HG02885 (cell line): ENCODE measurements around the gene NXN.
"Not testable (repeated sequence)": the region's sequence is repeated elsewhere in the genome, so short reads cannot be mapped to it uniquely, and the experiment has no call there.

Experiments used
- ATAC-seq: cut with Tn5 transposase; IDR thresholded peaks from one replicate; pipeline ENCODE4 v1.9.1; 2021; ENCODE audit warnings: mild to moderate bottlenecking; ENCODE audit not compliant: unreplicated experiment, poor library complexity

NXN gene

GRCh38 chr17:848402-848801 is 131.2 kb downstream of the NXN start:
- ATAC-seq, result no peak

DNA sequence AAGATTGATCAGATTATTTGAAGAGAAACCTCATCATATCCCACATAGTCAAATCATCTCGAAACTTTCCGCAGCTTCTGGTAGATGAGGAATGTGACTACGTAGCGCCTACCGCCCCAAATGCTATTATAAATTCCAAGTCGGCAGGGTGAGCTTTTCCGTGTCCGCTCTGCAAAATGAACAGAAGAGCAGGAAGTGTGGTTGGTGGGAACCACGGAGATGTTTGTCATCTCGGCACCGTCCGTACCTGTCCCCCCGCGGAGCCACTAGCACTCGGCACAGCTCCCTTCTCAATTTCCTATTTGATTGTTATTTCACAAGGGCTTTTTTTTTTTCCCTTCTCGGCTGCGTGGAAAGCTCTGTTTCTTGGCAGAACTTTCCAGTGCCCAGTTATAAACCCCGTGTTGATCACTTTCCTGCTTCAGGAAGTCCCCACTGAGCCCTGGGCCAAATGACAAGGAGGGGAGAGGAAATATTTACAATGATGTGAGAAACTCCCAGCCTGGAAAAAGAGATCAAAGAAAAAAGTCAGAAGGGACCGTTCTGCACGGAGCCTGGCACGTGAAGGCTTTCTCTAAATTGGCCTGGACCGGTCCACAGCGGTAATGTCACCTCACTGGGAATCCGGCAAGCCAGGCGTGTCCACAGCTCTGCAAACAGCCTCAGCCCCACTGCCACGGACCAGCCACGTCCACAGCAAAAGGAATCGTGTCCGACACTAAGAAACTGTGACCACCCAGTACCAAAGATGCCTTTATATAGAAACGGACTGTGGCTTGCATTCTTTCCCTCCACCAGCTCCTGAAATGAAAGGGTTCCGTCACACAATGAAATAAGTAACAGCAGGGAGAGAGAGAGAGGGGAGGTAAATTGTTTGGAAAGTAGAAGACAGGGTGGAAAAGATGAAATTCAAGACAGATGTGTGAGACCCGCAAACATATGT is 132.4 kb downstream of the NXN start:
- no peak for ATAC-seq

DNA sequence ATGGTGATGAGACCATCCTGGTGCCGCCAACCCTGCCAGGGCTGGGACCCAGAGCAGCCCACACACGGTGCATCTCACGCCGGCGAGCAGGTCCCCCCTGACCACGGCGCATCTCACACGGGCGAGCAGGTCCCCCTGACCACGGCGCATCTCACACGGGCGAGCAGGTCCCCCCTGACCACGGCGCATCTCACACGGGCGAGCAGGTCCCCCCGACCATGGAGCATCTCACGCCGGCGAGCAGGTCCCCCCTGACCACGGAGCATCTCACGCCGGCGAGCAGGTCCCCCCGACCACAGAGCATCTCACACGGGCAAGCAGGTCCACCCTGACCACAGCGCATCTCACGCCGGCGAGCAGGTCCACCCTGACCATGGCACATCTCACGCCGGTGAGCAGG is 138.3 kb downstream of the NXN start:
- no peak for ATAC-seq

- ATAC-seq, result no peak
Measured at GRCh38 chr17:838486-838885, 141.1 kb downstream of the NXN start.

GRCh38 chr17:836151-836550 is 143.4 kb downstream of the NXN start:
- ATAC-seq, result no peak

DNA sequence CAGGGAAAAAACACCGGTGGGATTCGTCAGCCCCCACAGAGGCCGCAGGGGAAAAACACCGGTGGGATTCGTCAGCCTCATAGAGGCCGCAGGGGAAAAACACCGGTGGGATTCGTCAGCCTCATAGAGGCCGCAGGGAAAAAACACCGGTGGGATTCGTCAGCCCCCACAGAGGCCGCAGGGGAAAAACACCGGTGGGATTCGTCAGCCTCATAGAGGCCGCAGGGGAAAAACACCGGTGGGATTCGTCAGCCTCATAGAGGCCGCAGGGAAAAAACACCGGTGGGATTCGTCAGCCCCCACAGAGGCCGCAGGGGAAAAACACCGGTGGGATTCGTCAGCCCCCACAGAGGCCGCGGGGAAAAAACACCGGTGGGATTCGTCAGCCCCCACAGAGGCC is 143.9 kb downstream of the NXN start:
- not testable (repeated sequence) for ATAC-seq

- no peak for ATAC-seq
Measured at GRCh38 chr17:835263-835662, 144.3 kb downstream of the NXN start.

- ATAC-seq, result no peak
Measured at GRCh38 chr17:834136-834535, 145.4 kb downstream of the NXN start.

- no peak for ATAC-seq
Measured at GRCh38 chr17:830950-831349, 148.6 kb downstream of the NXN start.

GRCh38 chr17:830381-830780 is 149.2 kb downstream of the NXN start:
- ATAC-seq, result no peak

DNA sequence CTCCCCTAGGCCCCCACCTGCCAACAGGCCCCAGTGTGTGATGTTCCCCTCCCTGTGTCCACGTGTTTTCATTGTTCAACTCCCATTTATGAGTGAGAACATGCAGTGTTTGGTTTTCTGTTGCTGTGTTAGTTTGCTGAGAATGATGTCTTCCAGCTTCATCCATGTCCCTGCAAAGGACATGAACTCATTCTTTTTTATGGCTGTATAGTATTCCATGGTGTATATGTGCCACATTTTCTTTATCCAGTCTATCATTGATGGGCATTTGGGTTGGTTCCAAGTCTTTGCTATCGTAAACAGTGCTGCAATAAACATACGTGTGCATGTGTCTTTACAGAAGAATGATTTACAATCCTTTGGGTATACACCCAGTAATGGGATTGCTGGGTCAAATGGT is 150.0 kb downstream of the NXN start:
- not testable (repeated sequence) for ATAC-seq

DNA sequence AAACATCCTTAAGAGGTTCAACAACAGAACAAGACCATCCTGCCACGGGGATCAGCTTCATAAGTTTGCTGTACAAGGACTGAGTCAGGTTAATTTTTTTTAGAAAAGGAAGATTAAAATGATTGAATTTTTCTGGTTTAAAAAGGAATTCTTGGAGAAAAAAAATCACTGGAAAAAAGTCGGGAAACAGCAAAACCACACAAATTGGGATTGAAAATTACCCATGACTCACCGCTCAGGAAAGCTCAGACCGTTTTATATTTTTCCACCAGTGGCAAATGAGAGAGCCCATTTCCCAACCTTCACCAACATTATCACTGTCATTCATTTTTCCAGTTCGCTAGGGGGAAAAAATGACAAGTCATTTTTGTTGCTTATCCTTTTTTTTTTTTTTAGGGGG is 150.8 kb downstream of the NXN start:
- no peak for ATAC-seq

DNA sequence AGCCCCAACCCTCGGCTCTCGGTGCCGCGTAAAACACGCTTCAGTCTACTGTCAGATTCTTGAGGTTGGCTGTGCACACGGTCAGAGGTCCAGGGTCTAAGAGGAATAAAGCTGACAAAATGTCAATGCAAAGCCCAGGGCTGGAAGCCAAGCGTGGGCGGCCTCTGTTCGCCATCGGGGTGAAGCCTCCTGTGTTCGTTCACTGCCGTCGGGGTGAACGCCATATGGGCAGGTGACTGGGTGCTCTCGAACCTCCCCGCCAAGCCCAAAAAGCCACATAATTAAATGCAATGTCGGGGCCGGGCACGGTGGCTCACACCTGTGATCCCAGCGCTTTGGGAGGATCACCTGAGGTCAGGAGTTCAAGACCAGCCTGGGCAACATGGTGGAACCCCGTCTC is 152.8 kb downstream of the NXN start:
- ATAC-seq, result no peak

DNA sequence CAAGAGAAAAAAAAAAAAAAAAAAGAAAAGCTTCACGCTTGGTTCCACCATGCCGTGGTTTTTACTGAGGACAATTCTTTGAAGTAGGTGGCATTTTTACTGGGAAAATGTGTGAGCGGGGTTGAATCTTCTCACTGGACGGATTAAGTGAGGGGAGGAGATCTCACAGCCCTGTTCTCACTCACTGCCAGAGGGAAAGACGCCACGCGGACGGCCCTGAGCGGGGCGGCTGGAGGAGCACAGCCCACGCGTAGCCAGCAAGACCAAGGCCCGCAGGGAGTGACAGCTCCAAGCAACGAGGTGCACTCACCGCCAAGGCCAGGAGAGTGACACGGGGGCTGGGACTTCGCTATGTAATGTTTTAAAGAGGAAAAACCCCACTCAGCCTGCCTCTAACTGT is 154.4 kb downstream of the NXN start:
- no peak for ATAC-seq

DNA sequence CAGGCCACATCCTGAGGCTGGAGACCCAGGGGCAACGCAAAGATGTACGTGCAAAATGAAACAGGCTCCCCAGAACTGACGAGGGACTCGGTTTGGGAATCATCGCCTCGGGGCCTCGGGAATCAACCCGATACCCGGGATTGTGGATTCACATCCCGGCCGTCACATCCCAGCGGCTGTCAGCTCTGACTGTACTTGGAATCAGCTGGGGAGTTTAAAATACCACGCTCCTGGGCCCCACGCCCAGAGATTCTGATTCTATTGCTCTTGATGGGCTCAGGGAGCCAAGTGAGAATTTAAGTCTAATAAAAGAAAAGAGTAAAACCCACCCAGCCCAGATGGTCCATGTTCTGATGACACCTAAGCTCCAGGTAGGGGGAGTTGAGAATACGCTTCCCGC is 155.2 kb downstream of the NXN start:
- no peak for ATAC-seq

- ATAC-seq, result no peak
Measured at GRCh38 chr17:823501-823902, 156.1 kb downstream of the NXN start.

DNA sequence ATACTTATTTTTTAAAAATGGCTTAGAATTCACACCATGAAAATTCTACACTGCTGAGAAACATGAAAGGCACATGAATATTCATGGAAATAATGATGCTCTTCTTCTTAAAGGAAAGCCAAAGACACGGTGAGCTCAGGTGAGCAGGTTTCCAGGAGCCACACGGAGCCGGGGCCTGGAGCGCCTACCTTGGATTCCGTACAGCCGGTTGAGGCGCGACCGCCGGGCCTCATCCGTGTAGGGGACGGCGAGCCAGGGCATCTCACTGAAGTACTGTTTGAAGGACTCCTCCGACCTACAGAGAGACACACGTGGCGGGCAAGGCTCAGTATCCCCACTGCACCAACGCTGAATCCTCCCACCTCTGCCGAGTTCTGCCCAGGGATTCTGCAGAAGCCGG is 160.3 kb downstream of the NXN start:
- no peak for ATAC-seq

- ATAC-seq, result no peak
Measured at GRCh38 chr17:814371-814770, 165.2 kb downstream of the NXN start.

GRCh38 chr17:812638-813204 is 166.9 kb downstream of the NXN start:
- no peak for ATAC-seq

GRCh38 chr17:811051-811784 is 168.4 kb downstream of the NXN start:
- ATAC-seq, result no peak
